WTC11 (cell line): ENCODE data around the gene IPPK. TPM values are rescaled to one million over a fixed set of nuclear protein-coding genes. Genes with fewer than 3 reads are reported as not detected.
A peak's percentile ranks its signal among the peaks of the same experiment; 100 is the strongest.

Source experiments
- ATAC-seq: fragments of 200-7000 bp; cut with Tn5 transposase; 2 replicates; pipeline ENCODE4 v1.10.0; 2021; ENCODE audit warnings: mild to moderate bottlenecking, moderate library complexity
- CTCF ChIA-PET: fragments of 300-600 bp; sonication (Branson Sonifier 250); formaldehyde crosslinking; loops from one replicate; lab custom pipeline; 2021; ENCODE audit warnings: antibody characterized with exemption; lab: Charles Lee
- POLR2A ChIA-PET: fragments of 350-600 bp; sonication (Branson Sonifier 250); formaldehyde crosslinking; loops from one replicate; lab custom pipeline; 2021; ENCODE audit warnings: antibody characterized with exemption; lab: Charles Lee
- DNase-seq: peaks from one replicate; pipeline ENCODE4 v3.0.0; 2021; ENCODE audit warnings: low spot score
- H3K27ac Mint-ChIP-seq: 2 replicates; pipeline ENCODE4 v1.8.0; 2021; ENCODE audit warnings: mixed read lengths
- H3K27me3 Mint-ChIP-seq: 2 replicates; pipeline ENCODE4 v1.8.0; 2021; ENCODE audit warnings: low read depth, mild to moderate bottlenecking, moderate library complexity, mixed read lengths
- H3K36me3 Mint-ChIP-seq: 2 replicates; pipeline ENCODE4 v1.8.0; 2021; ENCODE audit warnings: mixed read lengths
- H3K4me1 Mint-ChIP-seq: 2 replicates; pipeline ENCODE4 v1.8.0; 2022; ENCODE audit warnings: mixed read lengths
- H3K4me3 Mint-ChIP-seq: 2 replicates; pipeline ENCODE4 v1.8.0; 2021; ENCODE audit warnings: mild to moderate bottlenecking, moderate library complexity, mixed read lengths
- H3K9me3 Mint-ChIP-seq: 2 replicates; pipeline ENCODE4 v1.8.0; 2021; ENCODE audit warnings: mixed read lengths
- CREB1 ChIP-seq: sonication (generic); formaldehyde crosslinking; IDR thresholded peaks from 2 replicates; pipeline ENCODE4 v1.8.0; 2023; ENCODE audit warnings: mild to moderate bottlenecking, missing genetic modification reagents
- ESRRA ChIP-seq: sonication (generic); formaldehyde crosslinking; IDR thresholded peaks from 2 replicates; pipeline ENCODE4 v1.8.1; 2022; ENCODE audit warnings: mild to moderate bottlenecking, missing genetic modification reagents, borderline replicate concordance
- FOXP1 ChIP-seq: sonication (generic); formaldehyde crosslinking; IDR thresholded peaks from 2 replicates; pipeline ENCODE4 v1.8.0; 2022; ENCODE audit warnings: missing genetic modification reagents, mild to moderate bottlenecking, moderate library complexity, borderline replicate concordance
- IRF2 ChIP-seq: sonication (generic); formaldehyde crosslinking; IDR thresholded peaks from 2 replicates; pipeline ENCODE4 v1.8.0; 2022; ENCODE audit warnings: low read depth, missing genetic modification reagents, borderline replicate concordance
- JAZF1 ChIP-seq: fragments of 250-450 bp; sonication (Bioruptor Pico); IDR thresholded peaks from 2 replicates; pipeline ENCODE4 v1.9.0; 2021; ENCODE audit warnings: moderate library complexity, mild to moderate bottlenecking, inconsistent platforms
- JUN ChIP-seq: sonication (generic); formaldehyde crosslinking; IDR thresholded peaks from 2 replicates; pipeline ENCODE4 v1.8.0; 2023; ENCODE audit warnings: mild to moderate bottlenecking, missing genetic modification reagents
- MYBL2 ChIP-seq: sonication (generic); formaldehyde crosslinking; IDR thresholded peaks from 2 replicates; pipeline ENCODE4 v1.8.1; 2023; ENCODE audit warnings: mild to moderate bottlenecking, moderate library complexity, missing genetic modification reagents
- NFATC4 ChIP-seq: fragments of 250-450 bp; sonication (Bioruptor Pico); IDR thresholded peaks from 2 replicates; pipeline ENCODE4 v1.9.0; 2021; ENCODE audit warnings: mild to moderate bottlenecking
- NFYB ChIP-seq: sonication (generic); formaldehyde crosslinking; conservative IDR thresholded peaks from 2 replicates; pipeline ENCODE4 v1.8.0; 2022; ENCODE audit warnings: low read depth, missing genetic modification reagents
- NR2C2 ChIP-seq: sonication (generic); formaldehyde crosslinking; IDR thresholded peaks from 2 replicates; pipeline ENCODE4 v1.8.0; 2022; ENCODE audit warnings: mild to moderate bottlenecking, missing genetic modification reagents
- NR3C1 ChIP-seq: sonication (generic); formaldehyde crosslinking; conservative IDR thresholded peaks from 2 replicates; pipeline ENCODE4 v1.8.1; 2023; ENCODE audit warnings: low read depth, mild to moderate bottlenecking, missing genetic modification reagents
- SMAD4 ChIP-seq: sonication (generic); formaldehyde crosslinking; IDR thresholded peaks from 2 replicates; pipeline ENCODE4 v1.8.0; 2022; ENCODE audit warnings: mild to moderate bottlenecking, missing genetic modification reagents
- SP1 ChIP-seq: sonication (generic); formaldehyde crosslinking; conservative IDR thresholded peaks from 2 replicates; pipeline ENCODE4 v1.8.1; 2022; ENCODE audit warnings: missing genetic modification reagents
- TCF7 ChIP-seq: sonication (generic); formaldehyde crosslinking; IDR thresholded peaks from 2 replicates; pipeline ENCODE4 v1.8.0; 2022; ENCODE audit warnings: mild to moderate bottlenecking, low read depth, missing genetic modification reagents, moderate library complexity
- TEAD1 ChIP-seq: sonication (generic); formaldehyde crosslinking; IDR thresholded peaks from 2 replicates; pipeline ENCODE4 v1.8.0; 2022; ENCODE audit warnings: mild to moderate bottlenecking, missing genetic modification reagents
- TP53 ChIP-seq: sonication (generic); formaldehyde crosslinking; IDR thresholded peaks from 2 replicates; pipeline ENCODE4 v1.8.1; 2023; ENCODE audit warnings: mild to moderate bottlenecking, missing genetic modification reagents
- ZNF232 ChIP-seq: sonication (generic); formaldehyde crosslinking; IDR thresholded peaks from 2 replicates; pipeline ENCODE4 v1.8.0; 2022; ENCODE audit warnings: mild to moderate bottlenecking, missing genetic modification reagents
- total RNA-seq: library from RNA; stranded (reverse); gene quantifications from 3 replicates; pipeline ENCODE4 v1.2.3, GENCODE V29; 2021
- TF ChIP-seq, protein P1 (sequence below): sonication (generic); formaldehyde crosslinking; IDR thresholded peaks from 2 replicates; pipeline ENCODE4 v1.8.0; 2022; ENCODE audit warnings: missing genetic modification reagents
- TF ChIP-seq, protein P2 (sequence below): sonication (generic); formaldehyde crosslinking; IDR thresholded peaks from 2 replicates; pipeline ENCODE4 v1.8.1; 2022; ENCODE audit warnings: mild to moderate bottlenecking, missing genetic modification reagents, moderate library complexity, borderline replicate concordance
- TF ChIP-seq, protein P3 (sequence below): sonication (generic); formaldehyde crosslinking; conservative IDR thresholded peaks from 2 replicates; pipeline ENCODE4 v1.8.1; 2022; ENCODE audit warnings: mild to moderate bottlenecking, missing genetic modification reagents
- TF ChIP-seq, protein P4 (sequence below): sonication (generic); formaldehyde crosslinking; IDR thresholded peaks from 2 replicates; pipeline ENCODE4 v1.8.0; 2022; ENCODE audit warnings: mild to moderate bottlenecking, missing genetic modification reagents
- TF ChIP-seq, protein P5 (sequence below): sonication (generic); formaldehyde crosslinking; IDR thresholded peaks from 2 replicates; pipeline ENCODE4 v1.8.1; 2022; ENCODE audit warnings: low read depth, mild to moderate bottlenecking, moderate library complexity, missing genetic modification reagents, borderline replicate concordance
- TF ChIP-seq, protein P6 (sequence below): sonication (generic); formaldehyde crosslinking; IDR thresholded peaks from 2 replicates; pipeline ENCODE4 v1.8.1; 2023; ENCODE audit warnings: mild to moderate bottlenecking, missing genetic modification reagents, moderate library complexity

Gene IPPK
- total RNA-seq, 1 experiment from 2014 or later = 8.6 TPM

DNA sequence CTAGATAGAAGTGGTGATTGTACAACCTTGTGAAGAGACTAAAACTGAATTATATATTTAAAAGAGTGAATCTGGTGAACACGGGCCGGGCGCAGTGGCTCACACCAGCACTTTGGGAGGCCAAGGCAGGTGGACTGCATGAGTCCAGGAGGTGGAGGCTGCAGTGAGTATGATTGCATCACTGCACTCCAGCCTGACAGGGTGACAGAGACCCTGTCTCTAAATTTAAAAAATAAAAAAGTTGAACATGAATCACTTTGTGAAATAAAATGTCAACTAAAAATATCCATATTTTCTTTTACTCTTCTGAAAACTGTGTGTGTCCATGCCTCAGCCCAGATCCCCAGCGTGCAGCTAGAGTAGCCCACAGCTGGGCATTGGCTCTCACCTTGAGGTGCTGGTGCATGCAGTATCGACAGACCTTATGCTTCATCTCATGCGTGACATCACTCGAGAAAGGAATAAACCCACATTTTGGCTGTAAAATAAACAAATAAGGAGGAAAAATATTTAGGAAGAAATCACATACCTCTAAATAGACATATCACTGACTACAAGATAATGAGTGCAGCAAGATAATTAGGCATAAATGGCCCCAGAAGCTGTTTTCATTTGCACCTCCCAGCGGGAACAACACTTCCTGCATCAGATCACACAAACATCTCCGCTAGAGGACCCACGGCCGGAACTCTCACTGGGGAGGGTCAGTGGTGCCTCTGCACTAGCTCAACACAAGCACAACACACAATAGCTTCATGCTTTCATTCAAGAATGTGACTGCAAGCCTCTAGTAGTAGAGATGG is 22.1 kb downstream of the IPPK start:
- H3K9me3 Mint-ChIP-seq = no peaks in the 10 kb centered on the region
- no peak overlapping the region for H3K4me3 Mint-ChIP-seq
- ATAC-seq (no peak), DNase-seq (no peak)
- TF ChIP-seq NR3C1 (CRISPR knock-in tag) (no peak), ZNF232 (CRISPR knock-in tag) (no peak), TCF7 (CRISPR knock-in tag) (no peak), FOXP1 (CRISPR knock-in tag) (no peak), IRF2 (CRISPR knock-in tag) (no peak), TP53 (CRISPR knock-in tag) (no peak), JUN (no peak), NFATC4 (CRISPR knock-in tag) (no peak)
- TF ChIP-seq, protein P1, sequence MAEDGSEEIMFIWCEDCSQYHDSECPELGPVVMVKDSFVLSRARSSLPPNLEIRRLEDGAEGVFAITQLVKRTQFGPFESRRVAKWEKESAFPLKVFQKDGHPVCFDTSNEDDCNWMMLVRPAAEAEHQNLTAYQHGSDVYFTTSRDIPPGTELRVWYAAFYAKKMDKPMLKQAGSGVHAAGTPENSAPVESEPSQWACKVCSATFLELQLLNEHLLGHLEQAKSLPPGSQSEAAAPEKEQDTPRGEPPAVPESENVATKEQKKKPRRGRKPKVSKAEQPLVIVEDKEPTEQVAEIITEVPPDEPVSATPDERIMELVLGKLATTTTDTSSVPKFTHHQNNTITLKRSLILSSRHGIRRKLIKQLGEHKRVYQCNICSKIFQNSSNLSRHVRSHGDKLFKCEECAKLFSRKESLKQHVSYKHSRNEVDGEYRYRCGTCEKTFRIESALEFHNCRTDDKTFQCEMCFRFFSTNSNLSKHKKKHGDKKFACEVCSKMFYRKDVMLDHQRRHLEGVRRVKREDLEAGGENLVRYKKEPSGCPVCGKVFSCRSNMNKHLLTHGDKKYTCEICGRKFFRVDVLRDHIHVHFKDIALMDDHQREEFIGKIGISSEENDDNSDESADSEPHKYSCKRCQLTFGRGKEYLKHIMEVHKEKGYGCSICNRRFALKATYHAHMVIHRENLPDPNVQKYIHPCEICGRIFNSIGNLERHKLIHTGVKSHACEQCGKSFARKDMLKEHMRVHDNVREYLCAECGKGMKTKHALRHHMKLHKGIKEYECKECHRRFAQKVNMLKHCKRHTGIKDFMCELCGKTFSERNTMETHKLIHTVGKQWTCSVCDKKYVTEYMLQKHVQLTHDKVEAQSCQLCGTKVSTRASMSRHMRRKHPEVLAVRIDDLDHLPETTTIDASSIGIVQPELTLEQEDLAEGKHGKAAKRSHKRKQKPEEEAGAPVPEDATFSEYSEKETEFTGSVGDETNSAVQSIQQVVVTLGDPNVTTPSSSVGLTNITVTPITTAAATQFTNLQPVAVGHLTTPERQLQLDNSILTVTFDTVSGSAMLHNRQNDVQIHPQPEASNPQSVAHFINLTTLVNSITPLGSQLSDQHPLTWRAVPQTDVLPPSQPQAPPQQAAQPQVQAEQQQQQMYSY = no peak
- TF ChIP-seq, protein P2, sequence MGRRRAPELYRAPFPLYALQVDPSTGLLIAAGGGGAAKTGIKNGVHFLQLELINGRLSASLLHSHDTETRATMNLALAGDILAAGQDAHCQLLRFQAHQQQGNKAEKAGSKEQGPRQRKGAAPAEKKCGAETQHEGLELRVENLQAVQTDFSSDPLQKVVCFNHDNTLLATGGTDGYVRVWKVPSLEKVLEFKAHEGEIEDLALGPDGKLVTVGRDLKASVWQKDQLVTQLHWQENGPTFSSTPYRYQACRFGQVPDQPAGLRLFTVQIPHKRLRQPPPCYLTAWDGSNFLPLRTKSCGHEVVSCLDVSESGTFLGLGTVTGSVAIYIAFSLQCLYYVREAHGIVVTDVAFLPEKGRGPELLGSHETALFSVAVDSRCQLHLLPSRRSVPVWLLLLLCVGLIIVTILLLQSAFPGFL (CRISPR knock-in tag) = no peak
- TF ChIP-seq, protein P3, sequence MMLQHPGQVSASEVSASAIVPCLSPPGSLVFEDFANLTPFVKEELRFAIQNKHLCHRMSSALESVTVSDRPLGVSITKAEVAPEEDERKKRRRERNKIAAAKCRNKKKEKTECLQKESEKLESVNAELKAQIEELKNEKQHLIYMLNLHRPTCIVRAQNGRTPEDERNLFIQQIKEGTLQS = no peak
- H3K4me1 Mint-ChIP-seq = no peaks in the 10 kb centered on the region
- peak overlapping the region; percentile 8; the same call in 1 of the 2 replicates for H3K27ac Mint-ChIP-seq
- POLR2A ChIA-PET = no interaction called here
- CTCF ChIA-PET = interaction anchor here (1.2 to 1.7 kb wide), 3 partner anchors 10 to 143 kb away, joined by 4 to 7 read pairs (median 6); no protein-coding TSS in a partner anchor
- no peaks in the 10 kb centered on the region for H3K27me3 Mint-ChIP-seq
- peaks cover 51% of the 10 kb centered on the region for H3K36me3 Mint-ChIP-seq

DNA sequence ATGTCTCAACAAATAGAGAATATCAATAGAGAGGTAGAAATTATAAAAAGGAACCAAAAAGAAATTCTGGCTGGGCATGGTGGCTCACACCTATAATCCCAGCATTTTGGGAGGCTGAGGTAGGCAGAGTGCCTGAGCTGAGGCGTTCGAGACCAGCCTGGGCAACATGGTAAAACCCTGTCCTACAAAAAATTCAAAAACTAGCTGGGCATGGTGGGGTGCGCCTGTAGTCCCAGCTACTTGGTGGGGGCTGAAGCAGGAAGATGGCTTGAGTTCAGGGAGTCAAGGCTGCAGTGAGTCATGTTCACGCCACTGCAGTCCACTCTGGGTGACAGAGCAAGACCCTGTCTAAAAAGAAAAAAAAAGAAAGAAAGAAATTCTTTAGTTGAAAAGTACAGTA is 24.9 kb downstream of the IPPK start:
- H3K4me1 Mint-ChIP-seq = no peaks in the 10 kb centered on the region
- no peak overlapping the region for H3K4me3 Mint-ChIP-seq
- no peak for DNase-seq
- H3K27ac Mint-ChIP-seq = no peak overlapping the region
- peaks cover 48% of the 10 kb centered on the region for H3K36me3 Mint-ChIP-seq
- CTCF ChIA-PET = no interaction called here
- POLR2A ChIA-PET = no interaction called here
- TF ChIP-seq SMAD4 (CRISPR knock-in tag) (no peak), ESRRA (CRISPR knock-in tag) (no peak), JAZF1 (CRISPR knock-in tag) (no peak), FOXP1 (CRISPR knock-in tag) (no peak), CREB1 (no peak), NR3C1 (CRISPR knock-in tag) (no peak), NR2C2 (no peak), TEAD1 (CRISPR knock-in tag) (no peak), NFYB (CRISPR knock-in tag) (no peak), SP1 (CRISPR knock-in tag) (no peak), MYBL2 (no peak), JUN (no peak)
- TF ChIP-seq, protein P4, sequence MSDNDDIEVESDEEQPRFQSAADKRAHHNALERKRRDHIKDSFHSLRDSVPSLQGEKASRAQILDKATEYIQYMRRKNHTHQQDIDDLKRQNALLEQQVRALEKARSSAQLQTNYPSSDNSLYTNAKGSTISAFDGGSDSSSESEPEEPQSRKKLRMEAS (CRISPR knock-in tag) = no peak
- TF ChIP-seq, protein P5, sequence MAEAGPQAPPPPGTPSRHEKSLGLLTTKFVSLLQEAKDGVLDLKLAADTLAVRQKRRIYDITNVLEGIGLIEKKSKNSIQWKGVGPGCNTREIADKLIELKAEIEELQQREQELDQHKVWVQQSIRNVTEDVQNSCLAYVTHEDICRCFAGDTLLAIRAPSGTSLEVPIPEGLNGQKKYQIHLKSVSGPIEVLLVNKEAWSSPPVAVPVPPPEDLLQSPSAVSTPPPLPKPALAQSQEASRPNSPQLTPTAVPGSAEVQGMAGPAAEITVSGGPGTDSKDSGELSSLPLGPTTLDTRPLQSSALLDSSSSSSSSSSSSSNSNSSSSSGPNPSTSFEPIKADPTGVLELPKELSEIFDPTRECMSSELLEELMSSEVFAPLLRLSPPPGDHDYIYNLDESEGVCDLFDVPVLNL (CRISPR knock-in tag) = no peak
- TF ChIP-seq, protein P6, sequence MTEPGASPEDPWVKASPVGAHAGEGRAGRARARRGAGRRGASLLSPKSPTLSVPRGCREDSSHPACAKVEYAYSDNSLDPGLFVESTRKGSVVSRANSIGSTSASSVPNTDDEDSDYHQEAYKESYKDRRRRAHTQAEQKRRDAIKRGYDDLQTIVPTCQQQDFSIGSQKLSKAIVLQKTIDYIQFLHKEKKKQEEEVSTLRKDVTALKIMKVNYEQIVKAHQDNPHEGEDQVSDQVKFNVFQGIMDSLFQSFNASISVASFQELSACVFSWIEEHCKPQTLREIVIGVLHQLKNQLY (CRISPR knock-in tag) = no peak
- TF ChIP-seq, all 79 proteins: peak for 0
- no peak for ATAC-seq
- Mint-ChIP-seq H3K9me3 (no peaks in the 10 kb centered on the region), H3K27me3 (no peaks in the 10 kb centered on the region)
